A549 (cell line): ENCODE results near the gene PPRC1. TPM values are rescaled to one million over a fixed set of nuclear protein-coding genes. Genes with fewer than 3 reads are reported as not detected.

Experiments
- ATAC-seq, 2 experiments: fragments of 200-7000 bp in 1 of 2; fragments of >200 bp in 1 of 2; cut with Nextera tagmentation in 1 of 2; cut with Tn5 transposase in 1 of 2; 3 replicates each; pipeline versions ENCODE4 v1.8.0 to v1.9.1; 2018 to 2020; ENCODE audit warnings: mild to moderate bottlenecking in 1 of 2, moderate library complexity in 1 of 2
- CTCF ChIA-PET: fragments of 300-600 bp; sonication (Branson Sonifier 250); formaldehyde crosslinking; extraction: SDS; loops from one replicate; lab custom pipeline; 2021; ENCODE audit warnings: antibody characterized with exemption, inconsistent platforms; lab: Yijun Ruan, JAX
- POLR2A ChIA-PET: fragments of 350-600 bp; formaldehyde crosslinking; extraction: SDS; loops from one replicate; lab custom pipeline; 2021; ENCODE audit warnings: antibody characterized with exemption, inconsistent platforms; lab: Yijun Ruan, JAX
- DNase-seq, 2 experiments: peaks; one replicate each; pipeline versions ENCODE4 v3.0.0 to v3.0.0-alpha.2; 2011 to 2016; ENCODE audit warnings: low read depth in 1 of 2, low spot score in 1 of 2
- FAIRE-seq: peaks from 2 replicates; lab custom pipeline; 2011; peaks lifted over from hg19 to GRCh38; lab: Jason Lieb, UNC
- H3K27ac ChIP-seq, 2 experiments: fragments of >200 bp; sonication (Bioruptor Twin); formaldehyde crosslinking; 3 replicates each; pipeline ENCODE4 v1.5.1; 2016 to 2017
- H3K4me1 ChIP-seq: fragments of >200 bp; sonication (Bioruptor Twin); formaldehyde crosslinking; 3 replicates; pipeline ENCODE4 v1.6.1; 2016
- H3K4me2 ChIP-seq: fragments of >200 bp; sonication (Bioruptor Twin); formaldehyde crosslinking; 3 replicates; pipeline ENCODE4 v1.6.1; 2016
- H3K4me3 ChIP-seq: fragments of >200 bp; sonication (Bioruptor Twin); formaldehyde crosslinking; 3 replicates; pipeline ENCODE4 v1.5.1; 2016
- H3K9me3 ChIP-seq: fragments of >200 bp; sonication (Bioruptor Twin); formaldehyde crosslinking; 3 replicates; pipeline ENCODE4 v1.6.1; 2016
- CEBPB ChIP-seq, 2 experiments: fragments of >200 bp in 1 of 2; sonication (Bioruptor Twin) in 1 of 2; formaldehyde crosslinking in 1 of 2; IDR thresholded peaks; 2 replicates each; pipeline ENCODE4 v1.6.1; 2012 to 2016
- E2F6 ChIP-seq: IDR thresholded peaks from 2 replicates; pipeline ENCODE4 v1.6.1; 2012; ENCODE audit warnings: low read depth, borderline replicate concordance
- ELK1 ChIP-seq: fragments of 150-350 bp; IDR thresholded peaks from 2 replicates; pipeline ENCODE4 v1.6.1; 2014; ENCODE audit warnings: low read depth, mild to moderate bottlenecking, low read length
- HOXA7 ChIP-seq: fragments of 250-450 bp; sonication (Bioruptor Pico); IDR thresholded peaks from 2 replicates; pipeline ENCODE4 v1.5.0; 2020; ENCODE audit warnings: mild to moderate bottlenecking, moderate library complexity
- HOXB13 ChIP-seq: fragments of 250-450 bp; sonication (Bioruptor Pico); IDR thresholded peaks from 2 replicates; pipeline ENCODE4 v1.5.0; 2020; ENCODE audit warnings: low read depth, mild to moderate bottlenecking, moderate library complexity
- JUN ChIP-seq, 2 experiments: fragments of >200 bp; sonication (Bioruptor Twin); formaldehyde crosslinking; IDR thresholded peaks; 2 replicates in 1 of 2; 3 replicates in 1 of 2; pipeline ENCODE4 v1.6.1; 2016 to 2017
- JUNB ChIP-seq: fragments of >200 bp; sonication (Bioruptor Twin); formaldehyde crosslinking; IDR thresholded peaks from 2 replicates; pipeline ENCODE4 v1.6.1; 2016
- KDM1A ChIP-seq: fragments of 200-600 bp; sonication (generic); IDR thresholded peaks from 2 replicates; pipeline ENCODE4 v1.6.1; 2016; ENCODE audit warnings: low read depth, mild to moderate bottlenecking
- KDM5A ChIP-seq: fragments of 200-600 bp; sonication (generic); IDR thresholded peaks from 2 replicates; pipeline ENCODE4 v1.6.1; 2016; ENCODE audit warnings: antibody characterized with exemption, mild to moderate bottlenecking
- MAFK ChIP-seq: fragments of 450-650 bp; IDR thresholded peaks from 2 replicates; pipeline ENCODE4 v1.6.1; 2014; ENCODE audit not compliant: partially characterized antibody
- PBX3 ChIP-seq: IDR thresholded peaks from 2 replicates; pipeline ENCODE4 v1.6.1; 2012
- PHF8 ChIP-seq: fragments of 200-600 bp; sonication (generic); IDR thresholded peaks from 2 replicates; pipeline ENCODE4 v1.6.1; 2016; ENCODE audit warnings: low read depth, mild to moderate bottlenecking, antibody characterized with exemption, moderate library complexity, borderline replicate concordance
- POLR2A ChIP-seq: IDR thresholded peaks from 2 replicates; pipeline ENCODE4 v1.6.1; 2012; ENCODE audit warnings: mild to moderate bottlenecking, low read length
- RAD21 ChIP-seq, 2 experiments: fragments of >200 bp in 1 of 2; sonication (Bioruptor Twin) in 1 of 2; formaldehyde crosslinking in 1 of 2; IDR thresholded peaks in 1 of 2; conservative IDR thresholded peaks in 1 of 2; 2 replicates in 1 of 2; 3 replicates in 1 of 2; pipeline ENCODE4 v1.6.1; 2012 to 2018; ENCODE audit warnings: inconsistent platforms in 1 of 2
- RARB ChIP-seq: fragments of 250-450 bp; sonication (Bioruptor Pico); IDR thresholded peaks from 2 replicates; pipeline ENCODE4 v1.8.0; 2021; ENCODE audit warnings: mild to moderate bottlenecking, moderate library complexity
- RCOR1 ChIP-seq: fragments of 150-350 bp; IDR thresholded peaks from 2 replicates; pipeline ENCODE4 v1.6.1; 2014; ENCODE audit warnings: antibody characterized with exemption, low read length, low read depth
- RFX5 ChIP-seq: fragments of 450-650 bp; IDR thresholded peaks from 2 replicates; pipeline ENCODE4 v1.7.1; 2014; ENCODE audit warnings: antibody characterized with exemption, mild to moderate bottlenecking, moderate library complexity
- SREBF2 ChIP-seq: fragments of 450-650 bp; IDR thresholded peaks from 2 replicates; pipeline ENCODE4 v1.6.1; 2014; ENCODE audit warnings: mild to moderate bottlenecking, moderate library complexity
- TFCP2L1 ChIP-seq: fragments of 250-450 bp; sonication (Bioruptor Pico); IDR thresholded peaks from 2 replicates; pipeline ENCODE4 v1.5.0; 2021; ENCODE audit warnings: mild to moderate bottlenecking
- ZNF302 ChIP-seq: fragments of 250-450 bp; sonication (Bioruptor Pico); IDR thresholded peaks from 2 replicates; pipeline ENCODE4 v1.9.0; 2021; ENCODE audit warnings: inconsistent platforms, mild to moderate bottlenecking, moderate library complexity
- WGBS: methylation state at CpG from one replicate; pipeline ENCODE4 v1.1.6; 2017; ENCODE audit errors: missing lambda C conversion rate; 5-methylcytosine and 5-hydroxymethylcytosine counted together
- polyA plus RNA-seq, 4 experiments: library from polyadenylated mRNA; depleted of rRNA in 3 of 4; stranded (reverse); fragments of >200 nt; fragmentation: RNase III in 1 of 4; extraction: RNeasy Plus Mini Kit Qiagen cat#74134 plus additional on column Dnase treatment in 1 of 4; gene quantifications; 2 replicates in 3 of 4; 3 replicates in 1 of 4; pipeline ENCODE4 v1.2.3, GENCODE V29; 2011 to 2017
- TF ChIP-seq, protein P1 (sequence below): fragments of >200 bp; sonication (Bioruptor Twin); formaldehyde crosslinking; IDR thresholded peaks from 3 replicates; pipeline ENCODE4 v1.6.1; 2016

Gene PPRC1
- polyA plus RNA-seq, 2 of the 4 experiments (the other 2 are of a cell fraction), result 27.0 to 44.1 TPM

DNA sequence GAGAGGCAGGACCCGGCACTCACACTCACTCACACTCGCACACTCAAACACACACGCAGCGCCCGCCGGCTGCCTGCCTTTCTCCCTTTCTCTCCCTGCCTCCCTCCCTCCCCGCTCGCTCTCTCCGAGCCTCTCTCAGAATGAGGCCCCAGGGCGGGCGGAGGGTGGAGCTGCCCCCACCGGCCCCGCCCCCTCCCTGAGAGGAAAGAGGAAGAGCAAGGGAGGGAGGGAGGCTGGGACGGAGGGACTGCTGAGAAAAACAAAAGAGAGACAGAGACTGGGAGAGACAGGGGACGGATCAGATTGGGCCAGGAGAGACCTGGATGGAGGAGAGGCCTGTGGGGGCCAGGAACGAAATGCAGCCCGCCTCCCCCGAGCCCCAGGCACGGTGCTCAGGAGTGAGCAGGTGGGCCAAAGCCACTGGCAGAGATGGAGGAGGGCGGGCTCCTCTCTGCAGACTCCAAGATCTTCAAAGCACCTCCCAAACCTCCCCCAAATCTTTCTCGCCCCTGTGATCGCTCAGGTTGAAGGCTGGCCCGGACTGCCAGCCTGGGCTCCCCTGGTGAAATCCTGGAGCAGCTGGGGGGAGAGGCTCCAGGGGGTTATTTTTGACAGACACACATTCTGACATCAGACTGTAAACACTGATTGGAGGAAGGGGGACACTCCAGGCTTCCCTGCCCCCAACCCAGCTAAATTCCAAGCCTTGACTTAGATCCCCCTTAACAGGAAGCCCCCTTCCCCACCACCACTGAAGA, 17.8 kb upstream of the PPRC1 start:
- CTCF ChIA-PET, result interaction anchor here (0.7 to 8.7 kb wide), 3 partner anchors 14 to 42 kb away, joined by 3 to 55 read pairs (median 3); no protein-coding TSS in a partner anchor
- 6% methylated on average over 15 of the region's 23 CpGs for WGBS
- H3K4me1 ChIP-seq, result peaks cover 63% of the 10 kb centered on the region
- no peak for FAIRE-seq
- no peaks in the 10 kb centered on the region for H3K9me3 ChIP-seq
- DNase-seq, result peak; percentile 73 to 76
- ATAC-seq, result peak; percentile 67 to 87
- H3K4me2 ChIP-seq, result peak overlapping the region; percentile 99
- POLR2A ChIA-PET, result interaction anchor here (0.6 to 2.0 kb wide), 14 partner anchors 10 to 1185 kb away, joined by 3 to 12 read pairs (median 5); partner anchors contain the start of genes NOLC1, OGA and PPRC1
- peak overlapping the region; percentile 95 to 96 for H3K27ac ChIP-seq
- peak; percentile 95 for TF ChIP-seq POLR2A
- TF ChIP-seq HOXA7 (CRISPR knock-in tag), result no peak
- no peak for TF ChIP-seq RAD21 (conservative IDR thresholded peaks at IDR 0.05 in 1 of 2, IDR thresholded peaks at IDR 0.05 in 1 of 2)
- TF ChIP-seq ELK1, result no peak
- no peak for TF ChIP-seq TFCP2L1
- TF ChIP-seq ZNF302 (CRISPR knock-in tag), result no peak
- TF ChIP-seq HOXB13 (CRISPR knock-in tag), result no peak
- TF ChIP-seq JUNB, result no peak
- TF ChIP-seq JUN (IDR thresholded peaks at IDR 0.05), result peak; percentile 30 to 31; a peak in 3 of 5 replicates
- peak; percentile 59; the same call in 1 of the 2 replicates for TF ChIP-seq PBX3
- no peak for TF ChIP-seq PHF8
- no peak for TF ChIP-seq RARB (CRISPR knock-in tag)
- TF ChIP-seq, protein P1, sequence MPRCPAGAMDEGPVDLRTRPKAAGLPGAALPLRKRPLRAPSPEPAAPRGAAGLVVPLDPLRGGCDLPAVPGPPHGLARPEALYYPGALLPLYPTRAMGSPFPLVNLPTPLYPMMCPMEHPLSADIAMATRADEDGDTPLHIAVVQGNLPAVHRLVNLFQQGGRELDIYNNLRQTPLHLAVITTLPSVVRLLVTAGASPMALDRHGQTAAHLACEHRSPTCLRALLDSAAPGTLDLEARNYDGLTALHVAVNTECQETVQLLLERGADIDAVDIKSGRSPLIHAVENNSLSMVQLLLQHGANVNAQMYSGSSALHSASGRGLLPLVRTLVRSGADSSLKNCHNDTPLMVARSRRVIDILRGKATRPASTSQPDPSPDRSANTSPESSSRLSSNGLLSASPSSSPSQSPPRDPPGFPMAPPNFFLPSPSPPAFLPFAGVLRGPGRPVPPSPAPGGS, result peak; percentile 83; the same call in 2 of the 3 replicates
- no peak for TF ChIP-seq E2F6
- H3K4me3 ChIP-seq, result peak overlapping the region; percentile 90

GRCh38 chr10:102115775-102116174, 17.1 kb upstream of the PPRC1 start:
- H3K4me2 ChIP-seq, result peak overlapping the region; percentile 99
- CTCF ChIA-PET, result interaction anchor here (8.7 kb wide), 1 partner anchor 14 kb away, joined by 55 read pairs; no protein-coding TSS in a partner anchor
- peaks cover 64% of the 10 kb centered on the region for H3K4me1 ChIP-seq
- POLR2A ChIA-PET, result interaction anchor here (2.0 kb wide), 1 partner anchor 298 kb away, joined by 8 read pairs; the partner anchor contains the start of gene OGA
- no peak overlapping the region; the same call in 2 of the 3 replicates for H3K4me3 ChIP-seq
- no peak for FAIRE-seq
- TF ChIP-seq KDM1A, result no peak
- no peak for TF ChIP-seq HOXA7 (CRISPR knock-in tag)
- no peak for TF ChIP-seq MAFK
- TF ChIP-seq JUN (IDR thresholded peaks at IDR 0.05), result no peak
- no peak for TF ChIP-seq RCOR1
- no peak for TF ChIP-seq SREBF2
- no peak for TF ChIP-seq RFX5
- TF ChIP-seq KDM5A, result no peak
- no peak for TF ChIP-seq CEBPB (IDR thresholded peaks at IDR 0.05)
- TF ChIP-seq, protein P1, result no peak
- TF ChIP-seq PBX3, result no peak
- TF ChIP-seq, all 56 proteins: peak for 0
- 9% methylated on average over 3 of the region's 3 CpGs for WGBS
- Histone ChIP-seq H3K9me3 (no peaks in the 10 kb centered on the region), H3K27ac (peak overlapping the region; percentile 95 to 96)
- DNase-seq, result no peak
- ATAC-seq, result no peak
